Neural progenitor cell (in vitro differentiated cells): ENCODE measurements around the gene DNAH3. TPM values are rescaled to one million over a fixed set of nuclear protein-coding genes. Genes with fewer than 3 reads are reported as not detected.
A peak's percentile ranks its signal among the peaks of the same experiment; 100 is the strongest.
"Not testable (repeated sequence)": the region's sequence is repeated elsewhere in the genome, so short reads cannot be mapped to it uniquely, and the experiment has no call there.

Experiments
- DNase-seq: peaks from one replicate; pipeline ENCODE4 v3.0.0-alpha.2; 2016; ENCODE audit warnings: low spot score
- H2AFZ ChIP-seq: fragments of 200-600 bp; sonication (generic); replicated peaks from 2 replicates; pipeline ENCODE4 v1.6.1; 2016; ENCODE audit warnings: antibody characterized with exemption
- H3F3A ChIP-seq: fragments of 200-600 bp; sonication (generic); 2 replicates; pipeline ENCODE4 v1.6.1; 2016; ENCODE audit warnings: antibody characterized with exemption, low read depth
- H3K27ac ChIP-seq: fragments of 200-600 bp; sonication (generic); 2 replicates; pipeline ENCODE4 v1.5.1; 2016; ENCODE audit warnings: mild to moderate bottlenecking
- H3K27me3 ChIP-seq: fragments of 200-600 bp; sonication (generic); 2 replicates; pipeline ENCODE4 v1.6.1; 2016; ENCODE audit warnings: mild to moderate bottlenecking, moderate library complexity
- H3K36me3 ChIP-seq: fragments of 200-600 bp; sonication (generic); 2 replicates; pipeline ENCODE4 v1.5.1; 2016
- H3K4me1 ChIP-seq: fragments of 200-600 bp; sonication (generic); 2 replicates; pipeline ENCODE4 v1.6.1; 2016; ENCODE audit warnings: mixed run types
- H3K4me2 ChIP-seq: fragments of 200-600 bp; sonication (generic); 2 replicates; pipeline ENCODE4 v1.6.1; 2016
- H3K4me3 ChIP-seq: fragments of 200-600 bp; sonication (generic); 2 replicates; pipeline ENCODE4 v1.5.1; 2016
- H3K79me2 ChIP-seq: fragments of 200-600 bp; sonication (generic); 2 replicates; pipeline ENCODE4 v1.6.1; 2016; ENCODE audit warnings: low read depth
- H3K9ac ChIP-seq: fragments of 200-600 bp; sonication (generic); 2 replicates; pipeline ENCODE4 v1.6.1; 2016
- H3K9me3 ChIP-seq: fragments of 200-600 bp; sonication (generic); 2 replicates; pipeline ENCODE4 v1.5.1; 2016; ENCODE audit warnings: low read depth
- H4K20me1 ChIP-seq: fragments of 200-600 bp; sonication (generic); 2 replicates; pipeline ENCODE4 v1.6.1; 2016; ENCODE audit warnings: low read depth
- H3K27ac Mint-ChIP-seq: 3 replicates; pipeline ENCODE4 v1.8.0; 2021; ENCODE audit warnings: mixed read lengths
- H3K27me3 Mint-ChIP-seq: 2 replicates; pipeline ENCODE4 v1.8.0; 2022; ENCODE audit warnings: low read depth, mild to moderate bottlenecking, inconsistent platforms, moderate library complexity, mixed read lengths; ENCODE audit not compliant: insufficient read depth
- H3K36me3 Mint-ChIP-seq: 3 replicates; pipeline ENCODE4 v1.8.0; 2021; ENCODE audit warnings: mixed read lengths
- H3K4me1 Mint-ChIP-seq: 3 replicates; pipeline ENCODE4 v1.8.0; 2021; ENCODE audit warnings: mixed read lengths
- H3K4me3 Mint-ChIP-seq: 3 replicates; pipeline ENCODE4 v1.8.0; 2021; ENCODE audit warnings: mild to moderate bottlenecking, moderate library complexity, mixed read lengths
- H3K9me3 Mint-ChIP-seq: 3 replicates; pipeline ENCODE4 v1.8.0; 2020; ENCODE audit warnings: mixed read lengths
- EZH2 ChIP-seq: fragments of 200-600 bp; sonication (generic); IDR thresholded peaks from 2 replicates; pipeline ENCODE4 v1.6.1; 2017; ENCODE audit warnings: antibody characterized with exemption, mild to moderate bottlenecking, moderate library complexity
- EZH2phosphoT487 ChIP-seq: fragments of 200-600 bp; sonication (generic); IDR thresholded peaks from 2 replicates; pipeline ENCODE4 v1.6.1; 2017; ENCODE audit warnings: antibody characterized with exemption
- total RNA-seq: library from RNA; depleted of rRNA; stranded (reverse); fragments of >200 nt; gene quantifications from 2 replicates; pipeline ENCODE4 v1.2.3, GENCODE V29; 2015; ENCODE audit warnings: low replicate concordance
- TF ChIP-seq, protein P1 (sequence below): fragments of 200-600 bp; sonication (generic); IDR thresholded peaks from 2 replicates; pipeline ENCODE4 v1.5.1; 2017; ENCODE audit warnings: antibody characterized with exemption, mild to moderate bottlenecking

DNAH3 gene
- total RNA-seq, 1 donor from 2014 or later, result 0.92 TPM

DNA sequence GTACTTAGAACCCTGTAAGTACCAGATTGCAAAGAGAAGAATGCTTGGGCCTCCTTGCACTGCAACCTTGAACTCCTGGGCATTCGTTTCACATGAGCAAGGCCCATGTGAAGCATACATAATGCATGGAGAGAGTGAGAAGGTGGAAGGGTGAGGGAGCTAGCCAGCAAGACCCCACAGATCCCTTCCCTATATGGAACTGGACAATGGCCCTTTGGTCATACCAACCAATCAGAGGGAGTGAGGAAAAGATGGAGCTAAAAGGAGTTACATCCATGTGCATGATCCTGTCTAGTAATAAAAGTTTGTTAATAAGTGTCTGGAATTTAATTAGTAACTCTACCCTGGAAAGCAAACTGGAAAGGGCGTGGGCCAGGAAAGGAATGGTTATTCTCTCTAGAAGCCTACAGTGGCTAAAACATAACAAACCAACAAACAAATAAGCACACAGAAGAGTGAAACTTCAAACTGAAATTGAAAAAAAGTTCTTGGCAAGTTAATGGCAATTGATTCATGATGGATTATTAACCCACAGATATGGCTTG, 29.6 kb downstream of the DNAH3 start:
- Mint-ChIP-seq H3K9me3 (no peaks in the 10 kb centered on the region), H3K4me3 (no peak overlapping the region), H3K36me3 (no peaks in the 10 kb centered on the region), H3K4me1 (peaks cover 2% of the 10 kb centered on the region), H3K27ac (no peak overlapping the region), H3K27me3 (no peaks in the 10 kb centered on the region)
- no peak for TF ChIP-seq EZH2phosphoT487
- TF ChIP-seq EZH2, result no peak
- TF ChIP-seq, protein P1, sequence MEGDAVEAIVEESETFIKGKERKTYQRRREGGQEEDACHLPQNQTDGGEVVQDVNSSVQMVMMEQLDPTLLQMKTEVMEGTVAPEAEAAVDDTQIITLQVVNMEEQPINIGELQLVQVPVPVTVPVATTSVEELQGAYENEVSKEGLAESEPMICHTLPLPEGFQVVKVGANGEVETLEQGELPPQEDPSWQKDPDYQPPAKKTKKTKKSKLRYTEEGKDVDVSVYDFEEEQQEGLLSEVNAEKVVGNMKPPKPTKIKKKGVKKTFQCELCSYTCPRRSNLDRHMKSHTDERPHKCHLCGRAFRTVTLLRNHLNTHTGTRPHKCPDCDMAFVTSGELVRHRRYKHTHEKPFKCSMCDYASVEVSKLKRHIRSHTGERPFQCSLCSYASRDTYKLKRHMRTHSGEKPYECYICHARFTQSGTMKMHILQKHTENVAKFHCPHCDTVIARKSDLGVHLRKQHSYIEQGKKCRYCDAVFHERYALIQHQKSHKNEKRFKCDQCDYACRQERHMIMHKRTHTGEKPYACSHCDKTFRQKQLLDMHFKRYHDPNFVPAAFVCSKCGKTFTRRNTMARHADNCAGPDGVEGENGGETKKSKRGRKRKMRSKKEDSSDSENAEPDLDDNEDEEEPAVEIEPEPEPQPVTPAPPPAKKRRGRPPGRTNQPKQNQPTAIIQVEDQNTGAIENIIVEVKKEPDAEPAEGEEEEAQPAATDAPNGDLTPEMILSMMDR, result no peak
- Histone ChIP-seq H4K20me1 (no peaks in the 10 kb centered on the region), H2AFZ (no peak overlapping the region), H3F3A (no peaks in the 10 kb centered on the region), H3K4me3 (no peak overlapping the region), H3K36me3 (no peaks in the 10 kb centered on the region), H3K27me3 (no peaks in the 10 kb centered on the region), H3K27ac (no peak overlapping the region), H3K4me1 (no peaks in the 10 kb centered on the region), H3K4me2 (no peak overlapping the region), H3K9ac (no peak overlapping the region), H3K9me3 (no peaks in the 10 kb centered on the region), H3K79me2 (no peaks in the 10 kb centered on the region)
- DNase-seq, result no peak

DNA sequence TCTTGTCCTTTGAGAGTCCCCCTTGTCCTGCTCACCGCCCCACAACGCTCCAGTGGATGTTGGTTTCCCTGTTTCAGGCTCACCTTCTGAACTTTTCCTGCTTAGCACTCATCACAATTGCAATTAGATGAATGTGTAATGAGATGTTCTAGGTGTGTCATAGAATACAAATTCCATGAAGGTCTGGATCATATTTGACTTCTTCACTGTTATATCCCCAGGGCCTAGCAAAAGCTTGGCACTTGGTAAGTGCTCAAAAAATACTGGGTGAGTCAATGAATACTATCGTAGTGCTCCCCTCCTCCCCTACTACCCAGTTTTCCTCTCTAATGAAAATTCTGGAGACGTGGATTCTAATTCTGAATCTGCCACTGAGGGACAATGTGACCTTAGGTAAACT, 33.1 kb downstream of the DNAH3 start:
- Histone ChIP-seq H3K4me1 (no peaks in the 10 kb centered on the region), H3K4me3 (no peak overlapping the region), H3K9me3 (no peaks in the 10 kb centered on the region), H3K27ac (no peak overlapping the region), H2AFZ (no peak overlapping the region), H3K27me3 (no peaks in the 10 kb centered on the region), H3K79me2 (no peaks in the 10 kb centered on the region), H3F3A (no peaks in the 10 kb centered on the region), H4K20me1 (no peaks in the 10 kb centered on the region), H3K36me3 (no peaks in the 10 kb centered on the region), H3K9ac (no peak overlapping the region), H3K4me2 (no peak overlapping the region)
- TF ChIP-seq EZH2phosphoT487, result no peak
- no peak for TF ChIP-seq EZH2
- TF ChIP-seq, protein P1, result no peak
- no peak for DNase-seq
- Mint-ChIP-seq H3K27ac (no peak overlapping the region), H3K36me3 (no peaks in the 10 kb centered on the region), H3K4me1 (peaks cover 2% of the 10 kb centered on the region), H3K9me3 (no peaks in the 10 kb centered on the region), H3K4me3 (no peak overlapping the region), H3K27me3 (peaks cover 9% of the 10 kb centered on the region)

DNA sequence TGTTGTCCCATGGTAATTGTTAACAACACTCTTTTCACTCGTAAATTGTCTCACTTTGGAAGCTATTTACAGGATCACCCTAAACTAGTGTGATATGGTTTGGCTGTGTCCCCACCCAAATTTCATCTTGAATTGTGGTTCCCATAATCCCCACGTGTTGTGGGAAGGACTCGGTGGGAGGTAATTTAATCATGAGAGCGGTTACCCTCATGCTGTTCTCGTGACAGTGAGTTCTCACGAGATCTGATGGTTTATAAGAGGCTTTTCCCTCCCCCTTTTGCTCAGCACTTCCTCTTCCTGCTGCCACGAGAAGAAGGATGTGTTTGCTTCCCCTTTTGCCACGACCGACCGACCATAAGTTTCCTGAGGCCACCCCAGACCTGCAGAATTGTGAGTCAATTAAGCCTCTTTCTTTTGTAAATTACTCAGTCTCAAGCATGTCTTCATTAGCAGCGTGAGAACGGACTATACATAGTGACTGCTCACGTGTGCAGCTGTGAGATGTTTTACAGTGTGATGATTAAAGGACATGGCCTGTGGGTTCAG, 34.4 kb downstream of the DNAH3 start:
- no peaks in the 10 kb centered on the region for H3K36me3 ChIP-seq
- H4K20me1 ChIP-seq, result no peaks in the 10 kb centered on the region
- H3K9me3 Mint-ChIP-seq, result peaks cover 2% of the 10 kb centered on the region
- DNase-seq, result no peak
- H3F3A ChIP-seq, result no peaks in the 10 kb centered on the region
- no peak overlapping the region for H3K9ac ChIP-seq
- no peak for TF ChIP-seq EZH2phosphoT487
- TF ChIP-seq EZH2, result no peak
- TF ChIP-seq, protein P1, result no peak
- H3K4me1 ChIP-seq, result no peaks in the 10 kb centered on the region
- peak overlapping the region; percentile 13 for H3K4me2 ChIP-seq
- no peak overlapping the region for H3K4me3 ChIP-seq
- no peaks in the 10 kb centered on the region for H3K27me3 ChIP-seq
- peak overlapping the region; percentile 63 for H2AFZ ChIP-seq
- no peaks in the 10 kb centered on the region for H3K9me3 ChIP-seq
- no peak overlapping the region for H3K4me3 Mint-ChIP-seq
- H3K27ac ChIP-seq, result no peak overlapping the region
- no peaks in the 10 kb centered on the region for H3K79me2 ChIP-seq
- peaks cover 9% of the 10 kb centered on the region for H3K27me3 Mint-ChIP-seq
- H3K36me3 Mint-ChIP-seq, result no peaks in the 10 kb centered on the region
- H3K27ac Mint-ChIP-seq, result peak overlapping the region; percentile 46
- H3K4me1 Mint-ChIP-seq, result peaks cover 2% of the 10 kb centered on the region

DNA sequence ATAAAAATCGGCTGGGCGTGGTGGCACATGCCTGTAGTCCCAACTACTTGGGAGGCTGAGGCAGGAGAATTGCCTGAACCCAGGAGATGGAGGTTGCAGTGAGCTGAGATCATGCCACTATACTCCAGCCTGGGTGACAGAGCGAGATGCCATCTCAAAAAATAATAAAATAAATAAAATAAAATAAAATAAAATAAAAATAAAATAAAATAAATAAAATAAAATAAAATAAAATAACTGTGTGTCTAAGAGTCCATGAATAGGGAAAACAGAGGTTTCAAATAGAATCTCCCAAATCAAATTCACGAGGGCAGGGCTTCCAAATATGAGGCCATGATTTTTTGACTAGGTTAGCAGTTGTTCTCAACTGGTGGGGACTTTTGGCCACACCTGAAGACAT, 35.1 kb downstream of the DNAH3 start:
- H3K36me3 Mint-ChIP-seq, DNase-seq, H3K27me3 ChIP-seq, H3K27me3 Mint-ChIP-seq, H3F3A ChIP-seq, H3K9me3 Mint-ChIP-seq, H3K9ac ChIP-seq, H3K4me3 Mint-ChIP-seq, H4K20me1 ChIP-seq, H3K27ac Mint-ChIP-seq, H3K9me3 ChIP-seq, H3K27ac ChIP-seq, H3K4me1 ChIP-seq, H3K4me3 ChIP-seq, H3K4me1 Mint-ChIP-seq, H2AFZ ChIP-seq, H3K36me3 ChIP-seq, H3K4me2 ChIP-seq, H3K79me2 ChIP-seq: not testable (repeated sequence)
